ENCODE data around the gene NABP1.

Gene NABP1

GRCh38 chr2:191707542-191707941 is 29.6 kb downstream of the NABP1 start:
- DNase-seq (ENCODE audit: low spot score) = no peak

GRCh38 chr2:191710411-191710900 is 32.5 kb downstream of the NABP1 start:
- no peak for DNase-seq (ENCODE audit: low spot score)

GRCh38 chr2:191711621-191712020 is 33.7 kb downstream of the NABP1 start:
- DNase-seq (ENCODE audit: low spot score) = no peak

- DNase-seq (ENCODE audit: low spot score) = no peak
These were observed 35.9 kb downstream of the NABP1 start for GRCh38 chr2:191713837-191714236.

GRCh38 chr2:191714925-191715324 is 37.0 kb downstream of the NABP1 start:
- DNase-seq (ENCODE audit: low spot score) = no peak

- no peak for DNase-seq (ENCODE audit: low spot score)
These were observed 37.5 kb downstream of the NABP1 start for GRCh38 chr2:191715471-191715870.

GRCh38 chr2:191719261-191719660 is 41.3 kb downstream of the NABP1 start:
- DNase-seq (ENCODE audit: low spot score) = no peak

GRCh38 chr2:191719938-191720337 is 42.0 kb downstream of the NABP1 start:
- no peak for DNase-seq (ENCODE audit: low spot score)

GRCh38 chr2:191721331-191721730 is 43.4 kb downstream of the NABP1 start:
- DNase-seq (ENCODE audit: low spot score) = no peak

GRCh38 chr2:191724015-191724414 is 46.1 kb downstream of the NABP1 start:
- DNase-seq (ENCODE audit: low spot score) = no peak

GRCh38 chr2:191728750-191729624 is 51.1 kb downstream of the NABP1 start:
- no peak for DNase-seq (ENCODE audit: low spot score)

GRCh38 chr2:191730263-191730662 is 52.3 kb downstream of the NABP1 start:
- no peak for DNase-seq (ENCODE audit: low spot score)

Small RNA genes lying within 50 kb of the gene (small RNA-seq; reads per million reads assigned to genes)
- 0 reads per million in 2 experiments for gene RF02271
